Stimulated activated CD4-positive, alpha-beta T cell treated with anti-CD3 and anti-CD28 coated beads, Interleukin-4, amount 100 ng/mL, for 24 hours (primary cell): ENCODE results near the gene PLPPR3.

Experiments used
- DNase-seq: peaks from one replicate; pipeline ENCODE4 v3.0.0-alpha.2; 2020

PLPPR3 gene

GRCh38 chr19:795073-795611 is 26.6 kb downstream of the PLPPR3 start:
- DNase-seq = no peak

- no peak for DNase-seq
Observed at GRCh38 chr19:793806-794205, 27.9 kb downstream of the PLPPR3 start.

GRCh38 chr19:792306-792885 is 29.4 kb downstream of the PLPPR3 start:
- DNase-seq = no peak

- DNase-seq = no peak
Observed at GRCh38 chr19:791567-792305, 30.0 kb downstream of the PLPPR3 start.

- DNase-seq = no peak
Observed at GRCh38 chr19:791007-791566, 30.7 kb downstream of the PLPPR3 start.

- no peak for DNase-seq
Observed at GRCh38 chr19:789701-790060, 32.1 kb downstream of the PLPPR3 start.

- DNase-seq = no peak
Observed at GRCh38 chr19:788983-789700, 32.6 kb downstream of the PLPPR3 start.

DNA sequence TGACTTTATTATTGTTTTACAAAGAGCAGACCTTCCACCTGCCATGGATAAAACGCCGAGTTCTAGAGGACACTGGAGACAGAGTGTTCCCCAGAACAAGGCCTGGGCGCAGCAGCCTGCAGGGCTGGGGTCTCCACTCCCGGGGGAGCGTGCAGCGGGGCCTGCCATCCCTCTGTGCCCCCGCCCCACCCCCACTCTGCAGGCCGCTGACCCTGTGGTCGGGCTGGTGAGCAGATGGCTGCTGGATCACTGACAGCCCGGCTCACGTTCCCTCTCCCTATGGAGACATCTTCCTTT is 33.1 kb downstream of the PLPPR3 start:
- no peak for DNase-seq

DNA sequence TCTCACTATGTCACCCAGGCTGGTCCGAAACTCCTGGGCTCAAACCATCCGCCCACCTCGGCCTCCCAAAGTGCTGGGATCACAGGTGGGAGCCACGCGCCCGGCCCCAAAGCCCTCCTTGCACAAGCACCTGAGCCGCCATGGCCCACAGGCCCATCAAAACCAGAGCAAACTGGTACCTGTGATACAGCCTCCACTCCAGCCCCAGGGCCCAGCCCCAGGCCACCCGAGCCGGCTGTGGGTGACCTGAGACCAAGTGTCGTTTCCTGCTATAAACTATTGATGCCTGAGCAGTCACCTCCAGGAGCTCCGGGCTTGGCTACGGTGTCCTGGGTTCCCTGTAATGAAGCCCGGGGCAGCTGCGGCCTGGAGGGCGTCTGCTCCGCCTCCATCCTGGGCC is 34.2 kb downstream of the PLPPR3 start:
- no peak for DNase-seq

GRCh38 chr19:784541-784940 is 37.2 kb downstream of the PLPPR3 start:
- DNase-seq = no peak

- no peak for DNase-seq
Observed at GRCh38 chr19:782878-783668, 38.7 kb downstream of the PLPPR3 start.

- DNase-seq = no peak
Observed at GRCh38 chr19:782185-782877, 39.4 kb downstream of the PLPPR3 start.

DNA sequence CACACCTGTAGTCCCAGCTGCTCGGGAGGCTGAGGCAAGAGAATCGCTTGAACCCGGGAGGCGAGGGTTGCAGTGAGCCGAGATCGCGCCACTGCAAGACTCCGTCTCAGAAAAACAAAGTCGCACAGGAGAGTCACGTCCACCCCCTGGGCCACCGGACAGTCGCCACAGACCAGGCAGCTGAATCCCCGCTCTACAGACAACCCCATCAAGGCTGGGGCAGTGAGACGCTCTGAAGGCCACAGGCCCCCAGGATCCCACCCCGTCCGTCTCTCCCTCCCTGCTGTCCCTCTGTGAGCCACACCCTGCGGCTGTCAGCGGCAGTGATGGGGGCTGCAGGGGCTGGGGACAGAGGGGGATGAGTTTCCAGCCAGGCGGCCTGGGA is 40.0 kb downstream of the PLPPR3 start:
- no peak for DNase-seq

DNA sequence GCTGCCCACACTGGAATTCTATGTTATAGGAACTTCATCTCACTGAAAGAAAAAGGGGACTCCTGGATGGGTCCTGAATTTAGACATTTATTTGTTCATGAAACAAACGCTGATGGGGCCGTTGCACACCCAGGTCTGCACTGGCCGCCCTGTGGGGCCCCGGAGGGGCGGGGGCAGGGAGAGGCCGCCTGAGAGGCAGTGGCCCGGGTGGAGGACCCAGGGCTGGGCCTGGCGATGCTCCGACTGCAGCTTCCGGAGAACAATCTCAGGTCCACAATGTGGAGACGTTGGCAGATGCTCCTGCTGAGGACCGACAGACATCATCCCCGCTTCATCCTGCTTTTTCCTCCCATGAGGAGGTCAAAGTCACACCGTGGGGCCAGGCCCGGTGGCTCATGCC is 40.8 kb downstream of the PLPPR3 start:
- DNase-seq = no peak

DNA sequence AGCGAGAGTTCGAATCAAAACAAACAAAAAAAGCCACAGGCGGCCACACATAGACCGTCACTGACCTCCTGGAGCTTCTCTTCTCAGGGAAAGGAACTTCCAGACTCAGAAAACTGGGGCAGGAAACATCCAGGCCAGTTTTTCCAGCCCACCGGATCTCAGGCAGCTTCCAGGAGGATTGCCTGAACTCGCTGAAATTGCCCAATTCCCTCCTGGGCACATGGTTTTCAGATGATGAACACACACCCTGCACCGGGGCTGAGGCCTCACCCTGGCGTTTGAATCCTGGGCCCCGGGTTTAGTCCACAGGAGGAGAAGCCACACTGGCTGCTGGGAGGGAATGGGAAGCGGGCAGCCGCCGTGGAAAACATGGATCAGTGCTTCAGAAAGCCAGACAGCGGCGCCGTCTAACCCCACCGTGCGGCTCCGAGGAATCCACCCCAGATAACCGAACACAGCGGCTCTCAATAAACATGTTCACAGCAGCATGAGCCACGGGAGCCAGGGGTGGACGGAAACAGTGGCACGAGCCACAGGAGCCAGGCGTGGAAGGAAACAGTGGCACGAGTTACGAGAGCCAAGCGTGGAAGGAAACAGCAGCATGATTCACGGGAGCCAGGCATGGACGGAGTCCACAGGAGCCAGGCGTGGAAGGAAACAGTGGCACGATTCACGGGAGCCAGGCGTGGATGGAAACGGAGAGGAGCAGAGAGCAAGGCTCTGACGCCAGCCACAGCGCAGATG is 42.7 kb downstream of the PLPPR3 start:
- DNase-seq = no peak

DNA sequence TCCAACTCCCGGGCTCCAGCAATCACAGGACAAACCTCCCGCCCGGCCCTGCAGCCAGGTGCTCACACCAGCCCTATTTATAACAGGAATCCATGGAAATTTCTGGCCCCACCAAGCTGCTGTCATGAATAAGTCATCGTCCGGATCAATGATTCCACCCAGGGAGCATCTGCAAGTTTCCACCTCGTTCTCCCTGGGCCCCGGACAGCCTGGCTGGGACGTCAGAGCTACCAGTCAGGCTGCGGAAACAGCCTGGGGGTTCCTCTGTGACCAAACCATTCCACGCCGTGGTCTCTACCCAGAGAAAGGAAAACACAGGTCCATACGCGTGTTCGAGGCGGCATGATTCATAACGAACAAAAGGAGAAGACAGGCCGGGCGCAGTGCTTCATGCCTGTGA is 45.2 kb downstream of the PLPPR3 start:
- DNase-seq = no peak

- DNase-seq = no peak
Observed at GRCh38 chr19:772730-773436, 48.9 kb downstream of the PLPPR3 start.

DNA sequence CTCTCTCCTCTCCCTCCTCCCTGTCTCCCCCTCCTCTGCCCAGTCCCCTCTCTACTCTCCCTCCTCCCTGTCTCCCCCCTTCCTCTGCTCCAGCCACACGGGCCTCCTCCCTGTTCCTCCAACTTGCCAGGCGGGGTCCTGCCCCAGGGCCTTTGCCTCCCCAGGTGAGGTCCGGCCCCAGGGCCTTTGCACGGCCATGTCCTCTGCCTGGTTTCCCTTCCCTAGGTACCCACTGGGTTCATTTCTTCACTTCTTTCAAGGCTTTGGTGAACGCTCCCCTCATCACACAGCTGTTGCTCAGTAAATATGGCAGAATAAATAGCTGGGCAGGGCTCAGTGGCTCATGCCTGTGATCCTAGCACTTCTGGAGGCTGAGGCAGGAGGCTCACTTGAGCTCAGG is 49.7 kb downstream of the PLPPR3 start:
- no peak for DNase-seq

GRCh38 chr19:771332-771785 is 50.4 kb downstream of the PLPPR3 start:
- peak; percentile 29 for DNase-seq

DNA sequence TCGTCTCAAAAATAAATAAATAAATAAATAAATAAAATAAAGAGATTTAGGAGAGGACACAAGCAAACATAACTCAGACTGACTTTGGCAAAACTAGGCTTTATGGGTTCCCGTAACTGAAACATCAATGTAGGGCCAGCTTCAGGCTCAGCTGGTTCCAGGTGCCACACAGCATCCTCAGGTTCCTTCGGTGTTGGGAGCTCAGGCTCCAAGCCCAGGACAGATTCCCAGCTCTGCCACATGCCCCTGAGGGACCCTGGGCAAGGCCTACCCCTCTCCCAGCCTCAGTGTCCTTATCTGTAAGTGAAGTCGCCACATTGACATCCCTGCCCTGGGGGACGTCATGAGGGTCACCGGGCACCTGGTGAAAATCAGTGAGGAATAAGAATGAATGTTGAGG is 52.1 kb downstream of the PLPPR3 start:
- DNase-seq = no peak

GRCh38 chr19:768424-768823 is 53.3 kb downstream of the PLPPR3 start:
- DNase-seq = no peak
